GM15510 (cell line): ENCODE data around the gene HOXC12.

Experiments used
- POLR2A ChIP-seq: IDR thresholded peaks from 3 replicates; pipeline ENCODE4 v1.6.1; 2011; ENCODE audit warnings: borderline replicate concordance; ENCODE audit not compliant: insufficient read length; ENCODE audit errors: extremely low read depth

Gene HOXC12

DNA sequence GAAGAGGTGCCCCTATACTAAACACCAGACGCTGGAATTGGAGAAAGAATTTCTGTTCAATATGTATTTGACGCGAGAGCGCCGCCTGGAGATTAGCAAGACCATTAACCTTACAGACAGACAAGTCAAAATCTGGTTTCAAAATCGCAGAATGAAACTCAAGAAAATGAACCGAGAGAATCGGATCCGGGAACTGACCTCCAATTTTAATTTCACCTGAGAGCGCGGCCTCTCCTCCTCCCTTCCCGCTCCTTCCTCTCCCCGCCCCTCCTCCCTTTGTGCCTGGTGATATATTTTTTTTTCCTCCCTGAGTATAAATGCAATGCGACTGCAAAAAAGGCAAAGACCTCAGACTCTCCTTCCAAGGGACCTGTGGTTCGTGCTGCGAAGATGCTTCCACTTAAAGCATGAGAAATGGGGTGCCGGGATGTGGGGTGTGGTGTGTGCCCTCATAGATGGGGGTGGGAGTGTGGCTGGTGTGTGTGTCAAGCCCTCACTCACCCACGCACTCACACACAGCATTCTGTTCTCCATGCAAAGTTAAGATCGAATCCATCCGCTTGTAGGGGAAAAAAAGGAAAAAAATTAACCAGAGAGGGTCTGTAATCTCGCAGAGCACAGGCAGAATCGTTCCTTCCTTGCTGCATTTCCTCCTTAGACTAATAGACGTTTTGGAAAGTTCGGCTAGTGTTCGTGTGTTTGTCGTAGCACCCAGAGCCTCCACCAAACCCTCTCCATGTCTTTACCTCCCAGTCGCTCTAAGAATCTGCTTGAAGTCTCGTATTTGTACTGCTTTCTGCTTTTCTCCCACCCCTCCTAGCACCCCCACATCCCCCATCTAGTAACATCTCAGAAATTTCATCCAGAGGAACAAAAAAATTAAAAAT is 34.8 kb downstream of the HOXC12 start:
- no peak for TF ChIP-seq POLR2A

DNA sequence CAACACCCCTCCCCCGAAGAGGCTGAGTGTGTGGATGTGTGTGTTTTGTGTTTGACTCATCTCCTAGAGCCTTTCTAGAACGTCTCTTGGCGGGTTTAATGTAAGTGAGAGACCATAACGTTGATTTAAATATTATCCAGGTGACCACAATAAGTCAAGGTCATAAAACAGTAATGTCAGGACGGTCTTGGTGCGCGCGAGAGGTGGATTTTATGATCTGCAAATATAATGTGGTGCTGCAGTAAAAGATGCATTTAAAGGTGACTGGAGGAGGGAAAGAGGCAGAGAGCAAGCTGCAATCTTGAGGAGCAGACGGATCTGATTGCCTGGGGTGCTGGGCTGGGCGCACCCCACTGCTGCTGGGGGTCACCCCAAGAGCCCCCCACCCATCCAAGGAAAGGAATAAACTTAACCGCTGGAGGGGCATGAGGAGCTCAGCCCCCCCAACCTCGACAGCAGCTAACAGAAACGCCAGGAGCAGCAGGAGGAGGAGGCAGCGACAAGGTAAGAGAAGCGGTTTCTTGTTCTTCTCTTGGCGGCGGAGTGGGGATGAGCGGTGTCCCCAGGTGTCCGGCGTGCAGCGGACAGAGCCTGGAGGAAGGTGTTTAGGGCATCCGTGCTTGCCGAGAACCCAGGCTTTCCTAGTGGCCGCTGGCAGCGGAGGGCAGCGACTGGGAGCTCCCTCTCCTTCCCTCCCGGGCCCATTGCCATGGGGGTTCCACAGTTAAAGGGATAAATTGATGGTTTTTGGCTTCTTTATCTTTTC is 35.8 kb downstream of the HOXC12 start:
- TF ChIP-seq POLR2A = no peak

- TF ChIP-seq POLR2A = no peak
Measured at GRCh38 chr12:53991077-53991460, 36.4 kb downstream of the HOXC12 start.

- no peak for TF ChIP-seq POLR2A
Measured at GRCh38 chr12:53992377-53992889, 37.7 kb downstream of the HOXC12 start.

- TF ChIP-seq POLR2A = no peak
Measured at GRCh38 chr12:53993162-53994008, 38.7 kb downstream of the HOXC12 start.

DNA sequence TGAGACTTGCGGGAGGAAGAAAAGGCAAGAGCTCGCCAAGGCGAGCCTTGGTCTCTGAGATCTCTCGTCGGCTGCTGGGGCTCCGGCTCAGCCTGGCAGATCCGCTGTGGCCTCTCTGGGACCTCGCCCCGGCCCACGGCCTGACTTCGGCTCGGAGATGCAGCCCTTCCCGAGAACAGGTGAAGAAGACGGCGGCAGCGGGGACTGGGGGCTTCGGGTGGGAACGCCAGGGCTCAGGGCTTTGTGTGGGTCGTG is 39.2 kb downstream of the HOXC12 start:
- no peak for TF ChIP-seq POLR2A

DNA sequence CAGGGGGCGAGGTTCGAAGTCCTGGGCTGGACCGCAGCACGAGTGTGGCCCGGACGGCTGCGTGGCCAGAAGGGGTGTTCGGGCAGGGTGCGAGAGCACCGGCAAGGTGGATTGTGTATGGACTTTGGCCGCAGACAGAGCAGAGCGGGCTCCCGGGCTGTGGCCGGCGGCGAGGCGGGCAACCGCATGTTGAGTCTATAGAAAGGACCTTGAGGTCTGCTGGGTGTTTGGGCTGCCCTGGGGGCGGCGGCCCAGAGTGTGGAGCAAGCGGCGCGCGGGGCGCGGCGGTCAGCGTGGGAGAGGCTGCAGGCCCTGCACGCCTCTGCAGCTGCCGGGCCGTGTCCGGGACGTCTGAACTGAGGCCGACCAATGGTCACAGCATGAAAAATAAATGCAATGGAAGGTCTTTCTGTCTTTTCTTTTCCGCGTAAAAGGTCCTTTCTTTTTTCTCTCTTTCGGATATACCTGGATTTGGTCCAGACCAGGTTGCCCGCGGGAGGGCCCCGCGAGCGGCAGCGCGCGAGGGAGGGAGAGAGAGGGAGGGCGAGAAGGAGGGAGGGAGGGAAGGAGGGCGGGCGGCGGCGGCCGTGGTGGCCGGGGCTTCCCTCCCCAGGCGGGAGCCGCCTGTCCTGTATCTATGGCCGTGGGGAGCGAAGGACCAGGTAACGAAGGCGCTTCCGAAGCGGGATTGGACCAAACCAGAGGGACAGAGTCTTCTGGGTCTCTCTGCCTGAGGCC is 39.7 kb downstream of the HOXC12 start:
- TF ChIP-seq POLR2A = no peak

DNA sequence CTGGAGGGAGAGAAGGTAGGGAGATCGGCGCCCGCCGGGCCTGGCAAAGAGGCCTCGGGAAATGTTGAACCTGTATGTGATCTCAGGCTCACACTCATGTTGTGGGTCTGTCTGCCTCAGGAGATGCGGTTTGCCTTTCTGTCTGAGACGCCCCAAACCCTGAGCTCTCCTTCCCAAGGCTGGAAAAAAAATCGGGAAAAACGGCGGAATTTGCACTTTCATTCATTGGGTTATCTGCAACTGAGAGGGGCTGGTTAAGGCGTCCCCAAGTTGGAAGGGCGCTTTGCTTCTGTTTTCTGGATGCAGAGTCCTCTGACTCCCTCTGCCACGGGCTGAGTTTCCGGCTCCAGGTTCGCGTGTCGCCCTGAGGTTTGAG is 40.3 kb downstream of the HOXC12 start:
- no peak for TF ChIP-seq POLR2A

GRCh38 chr12:53995378-53996239 is 40.9 kb downstream of the HOXC12 start:
- no peak for TF ChIP-seq POLR2A

DNA sequence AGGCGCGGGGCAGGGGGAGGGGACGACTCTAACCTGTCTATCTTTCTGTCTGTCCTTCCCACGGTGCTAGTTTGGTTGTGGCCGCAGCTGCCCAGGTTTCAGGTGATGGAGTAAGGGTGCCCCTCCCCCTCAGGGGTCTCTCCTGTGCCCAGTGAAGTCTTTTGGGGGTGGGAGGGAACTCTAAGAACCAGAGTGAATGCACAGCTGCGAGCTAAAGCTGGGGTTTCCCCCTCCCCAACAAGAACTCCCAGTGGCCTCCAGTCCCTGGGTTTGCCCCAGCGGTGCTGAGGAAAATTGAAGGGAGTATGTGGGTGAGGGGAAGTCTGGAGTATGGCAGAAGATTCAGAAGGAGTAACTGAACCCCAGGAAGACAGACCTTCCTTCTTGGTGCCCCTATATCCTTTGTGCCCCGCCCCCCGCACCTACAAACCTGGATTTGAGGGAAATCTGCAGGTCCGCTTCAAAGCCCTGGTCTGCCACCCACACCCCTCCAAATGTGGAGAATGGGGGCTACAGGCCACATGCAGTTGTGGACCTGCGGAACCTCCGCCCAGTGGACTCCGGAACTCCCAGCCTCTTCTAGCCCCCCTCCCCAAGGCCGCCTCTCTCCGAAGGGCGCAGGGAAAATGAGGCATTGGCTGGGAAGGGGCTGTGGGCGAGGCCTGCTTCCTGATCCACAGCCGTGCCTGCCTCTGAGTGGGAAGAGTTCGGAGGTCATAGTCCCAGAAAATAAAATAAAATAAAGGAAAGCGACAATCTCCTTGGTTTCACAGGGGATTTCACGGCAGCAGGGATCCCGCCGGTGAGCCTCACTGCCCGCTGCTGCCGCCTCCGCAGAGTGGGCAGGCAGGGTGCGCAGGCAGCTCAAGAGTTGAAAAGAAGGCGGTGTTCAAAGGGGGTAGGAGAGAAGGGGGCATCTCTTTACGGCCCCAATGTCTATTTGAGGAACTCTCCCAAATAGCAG is 41.8 kb downstream of the HOXC12 start:
- no peak for TF ChIP-seq POLR2A

GRCh38 chr12:53997204-53998109 is 42.8 kb downstream of the HOXC12 start:
- TF ChIP-seq POLR2A = no peak
